BLaER1 (cell line): Measurements from ENCODE around the gene BPIFB3.
"Not testable (repeated sequence)": the region's sequence is repeated elsewhere in the genome, so short reads cannot be mapped to it uniquely, and the experiment has no call there.

Source experiments
- H3K27ac ChIP-seq: shearing (Covaris generic); formaldehyde crosslinking; 2 replicates; pipeline ENCODE4 v1.8.1; 2022
- H3K27me3 ChIP-seq: shearing (Covaris generic); formaldehyde crosslinking; 2 replicates; pipeline ENCODE4 v1.8.1; 2022
- H3K36me3 ChIP-seq: shearing (Covaris generic); formaldehyde crosslinking; 2 replicates; pipeline ENCODE4 v1.8.1; 2022
- H3K4me1 ChIP-seq: shearing (Covaris generic); formaldehyde crosslinking; 2 replicates; pipeline ENCODE4 v1.8.1; 2022
- H3K4me2 ChIP-seq: shearing (Covaris generic); formaldehyde crosslinking; 2 replicates; pipeline ENCODE4 v1.8.1; 2022
- H3K4me3 ChIP-seq: shearing (Covaris generic); formaldehyde crosslinking; 2 replicates; pipeline ENCODE4 v1.8.1; 2022
- H3K9ac ChIP-seq: shearing (Covaris generic); formaldehyde crosslinking; 2 replicates; pipeline ENCODE4 v1.8.1; 2022
- H3K9me3 ChIP-seq: shearing (Covaris generic); formaldehyde crosslinking; 2 replicates; pipeline ENCODE4 v1.8.1; 2022
- H4K20me1 ChIP-seq: shearing (Covaris generic); formaldehyde crosslinking; 2 replicates; pipeline ENCODE4 v1.8.1; 2022
- Cebpa-rat ChIP-seq: shearing (Covaris generic); IDR thresholded peaks from 2 replicates; pipeline ENCODE4 v1.8.1; 2022

The BPIFB3 gene

DNA sequence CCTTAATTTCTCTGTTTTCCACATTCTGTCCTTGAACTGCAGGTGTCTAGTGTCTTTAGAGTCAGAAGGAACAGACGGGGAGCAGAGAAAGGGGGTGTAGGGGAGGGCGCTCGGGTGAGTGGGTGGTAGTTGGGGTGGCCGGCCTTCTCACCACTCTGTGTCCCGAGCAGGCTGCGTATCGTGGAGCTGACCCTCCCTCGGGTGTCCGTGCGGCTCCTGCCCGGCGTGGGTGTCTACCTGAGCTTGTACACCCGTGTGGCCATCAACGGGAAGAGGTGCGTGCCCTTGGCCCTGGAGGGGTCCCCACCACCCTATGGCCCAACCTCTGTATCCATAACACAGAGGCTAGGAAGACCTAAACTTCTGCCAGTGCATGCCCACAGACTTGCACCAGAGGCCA is 31.0 kb downstream of the BPIFB3 start:
- Histone ChIP-seq H3K36me3 (no peaks in the 10 kb centered on the region), H3K4me1 (no peaks in the 10 kb centered on the region), H3K4me2 (no peak overlapping the region), H3K27ac (no peak overlapping the region), H4K20me1 (no peaks in the 10 kb centered on the region), H3K27me3 (no peaks in the 10 kb centered on the region), H3K4me3 (no peak overlapping the region), H3K9me3 (no peaks in the 10 kb centered on the region), H3K9ac (no peak overlapping the region)
- TF ChIP-seq Cebpa-rat = no peak

DNA sequence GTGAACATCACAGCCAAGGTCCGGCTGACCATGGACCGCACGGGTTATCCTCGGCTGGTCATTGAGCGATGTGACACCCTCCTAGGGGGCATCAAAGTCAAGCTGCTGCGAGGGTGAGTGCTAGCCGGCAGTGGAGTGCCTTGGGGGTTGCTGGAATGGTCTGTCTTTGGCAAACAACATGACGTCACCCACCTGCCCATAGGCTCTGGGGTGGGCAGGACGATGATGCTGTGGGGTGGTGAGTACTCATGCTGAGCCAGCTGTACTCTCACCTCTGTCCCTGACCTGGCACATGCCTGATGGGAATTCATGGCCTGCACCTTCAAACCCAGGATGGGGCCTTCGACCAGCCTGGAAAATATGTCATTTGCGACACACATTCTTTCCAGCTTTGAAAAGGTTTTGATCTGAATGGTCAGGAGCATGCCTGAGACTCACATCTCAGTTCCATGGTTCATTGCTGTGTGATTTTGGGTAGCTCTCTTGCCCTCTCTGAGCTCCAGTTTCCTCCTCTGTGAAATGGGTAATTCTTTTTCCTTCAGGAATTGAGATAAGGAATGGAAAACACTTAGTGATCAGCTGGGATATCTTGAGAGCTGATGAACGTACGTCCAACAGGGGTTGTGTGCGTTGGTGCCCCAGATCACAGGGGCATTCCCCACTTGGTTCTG is 32.5 kb downstream of the BPIFB3 start:
- no peaks in the 10 kb centered on the region for H3K36me3 ChIP-seq
- H3K27ac ChIP-seq = no peak overlapping the region
- H3K4me2 ChIP-seq = no peak overlapping the region
- no peaks in the 10 kb centered on the region for H3K27me3 ChIP-seq
- no peaks in the 10 kb centered on the region for H3K9me3 ChIP-seq
- H3K4me3 ChIP-seq = no peak overlapping the region
- TF ChIP-seq Cebpa-rat = no peak
- H3K9ac ChIP-seq = no peak overlapping the region
- H3K4me1 ChIP-seq = no peaks in the 10 kb centered on the region
- H4K20me1 ChIP-seq = no peaks in the 10 kb centered on the region

DNA sequence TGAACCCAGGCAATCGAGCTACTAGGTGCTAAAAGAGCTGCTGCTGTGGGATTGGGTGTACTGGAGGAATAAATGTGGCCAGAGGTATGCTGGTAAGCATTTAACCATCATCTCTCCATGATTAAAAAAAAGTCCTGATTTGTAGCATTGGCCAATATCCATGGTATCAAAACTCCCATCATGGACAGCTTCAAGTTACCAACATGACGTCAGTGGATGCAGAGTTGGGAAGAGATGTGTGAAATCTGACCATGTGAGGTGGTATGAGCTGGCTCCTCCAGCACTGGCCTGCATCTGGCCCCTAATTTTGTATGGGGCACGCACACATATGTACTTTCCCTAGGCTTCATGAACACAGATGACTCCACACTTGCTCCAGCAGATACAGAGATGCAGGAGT is 37.4 kb downstream of the BPIFB3 start:
- no peak overlapping the region for H3K4me2 ChIP-seq
- no peaks in the 10 kb centered on the region for H3K9me3 ChIP-seq
- no peak overlapping the region for H3K4me3 ChIP-seq
- H3K36me3 ChIP-seq = no peaks in the 10 kb centered on the region
- H3K9ac ChIP-seq = no peak overlapping the region
- no peak overlapping the region for H3K27ac ChIP-seq
- H4K20me1 ChIP-seq = no peaks in the 10 kb centered on the region
- H3K27me3 ChIP-seq = no peaks in the 10 kb centered on the region
- TF ChIP-seq Cebpa-rat = no peak
- H3K4me1 ChIP-seq = no peaks in the 10 kb centered on the region

DNA sequence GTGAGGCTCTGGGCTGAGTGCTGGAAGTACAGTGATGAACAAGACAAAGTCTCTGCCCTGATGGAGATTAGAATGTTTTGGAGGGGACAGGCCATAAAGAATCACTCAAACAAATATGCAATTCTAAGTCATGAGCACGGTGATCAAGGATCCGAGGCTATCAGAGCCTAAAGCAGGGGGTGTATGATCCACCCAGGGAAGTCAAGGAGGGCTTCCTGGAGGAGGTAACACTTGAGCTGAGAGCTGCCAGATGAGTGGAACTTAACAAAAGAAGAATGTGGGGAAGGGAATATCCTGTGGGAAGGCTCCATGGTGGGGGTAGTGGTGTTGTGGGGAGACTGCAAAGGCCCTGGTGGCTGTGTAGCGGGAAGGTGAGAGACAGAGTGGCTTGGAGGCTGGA is 38.0 kb downstream of the BPIFB3 start:
- Histone ChIP-seq H3K9me3 (no peaks in the 10 kb centered on the region), H3K36me3 (no peaks in the 10 kb centered on the region), H3K4me2 (no peak overlapping the region), H3K4me3 (no peak overlapping the region), H3K9ac (no peak overlapping the region), H4K20me1 (no peaks in the 10 kb centered on the region), H3K27ac (no peak overlapping the region), H3K27me3 (no peaks in the 10 kb centered on the region), H3K4me1 (no peaks in the 10 kb centered on the region)
- TF ChIP-seq Cebpa-rat = no peak

DNA sequence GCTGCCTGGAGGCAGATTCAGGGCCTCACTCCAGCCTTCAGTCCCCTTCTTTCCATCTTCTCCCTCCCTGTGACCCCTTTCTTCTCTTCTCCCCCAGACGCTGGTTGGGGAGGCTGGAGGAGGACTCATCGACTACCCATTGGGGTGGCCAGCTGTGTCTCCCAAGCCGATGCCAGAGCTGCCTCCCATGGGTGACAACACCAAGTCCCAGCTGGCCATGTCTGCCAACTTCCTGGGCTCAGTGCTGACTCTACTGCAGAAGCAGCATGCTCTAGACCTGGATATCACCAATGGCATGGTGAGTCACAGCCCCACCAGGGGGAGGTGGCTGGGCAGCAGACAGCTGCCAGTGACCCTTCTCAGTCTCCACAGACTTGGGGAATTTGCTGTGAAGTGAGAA is 38.7 kb downstream of the BPIFB3 start:
- Histone ChIP-seq H3K4me2 (no peak overlapping the region), H4K20me1 (no peaks in the 10 kb centered on the region), H3K27ac (no peak overlapping the region), H3K9me3 (no peaks in the 10 kb centered on the region), H3K9ac (no peak overlapping the region), H3K4me1 (no peaks in the 10 kb centered on the region), H3K36me3 (no peaks in the 10 kb centered on the region), H3K4me3 (no peak overlapping the region), H3K27me3 (no peaks in the 10 kb centered on the region)
- no peak for TF ChIP-seq Cebpa-rat

DNA sequence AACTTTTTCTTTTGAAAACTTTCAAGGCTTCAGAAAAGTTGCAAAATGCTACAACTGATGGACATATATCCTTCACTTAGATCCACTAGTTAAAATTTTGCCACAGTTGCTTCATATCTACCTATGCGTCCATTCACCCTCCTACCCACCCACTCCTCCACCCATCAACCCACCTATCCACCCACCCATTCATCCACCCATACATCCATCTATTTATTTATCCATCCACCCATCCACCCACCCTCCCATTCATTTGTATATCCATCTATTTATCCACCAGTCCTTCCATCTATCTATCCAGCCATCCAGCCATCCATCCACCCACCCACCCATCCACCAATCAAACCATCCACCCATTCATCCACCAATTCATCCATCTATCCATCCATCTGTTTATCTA is 39.4 kb downstream of the BPIFB3 start:
- H3K4me1 ChIP-seq = no peaks in the 10 kb centered on the region
- no peaks in the 10 kb centered on the region for H3K36me3 ChIP-seq
- no peak for TF ChIP-seq Cebpa-rat
- H3K4me2 ChIP-seq = no peak overlapping the region
- H3K27ac ChIP-seq = no peak overlapping the region
- H3K27me3 ChIP-seq = no peaks in the 10 kb centered on the region
- no peak overlapping the region for H3K9ac ChIP-seq
- no peaks in the 10 kb centered on the region for H4K20me1 ChIP-seq
- H3K9me3 ChIP-seq = no peaks in the 10 kb centered on the region
- H3K4me3 ChIP-seq = no peak overlapping the region

DNA sequence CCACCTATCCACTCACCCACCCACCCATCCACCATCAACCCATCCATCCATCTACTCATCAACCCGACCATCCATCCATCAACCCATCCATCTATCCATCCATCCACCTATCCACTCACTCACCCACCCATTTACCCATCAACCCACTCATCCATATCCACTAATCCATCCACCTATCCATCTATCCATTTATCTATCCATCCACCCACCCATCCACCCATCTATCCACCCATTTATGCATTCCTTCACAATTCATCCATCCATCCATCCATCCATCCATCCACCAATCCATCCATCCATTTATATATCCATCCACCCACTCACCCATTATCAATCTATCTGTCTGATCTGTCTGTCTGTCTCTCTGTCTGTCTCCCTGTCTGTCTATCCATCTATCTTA is 39.9 kb downstream of the BPIFB3 start:
- no peak overlapping the region for H3K9ac ChIP-seq
- no peaks in the 10 kb centered on the region for H3K9me3 ChIP-seq
- H3K4me3 ChIP-seq = no peak overlapping the region
- H3K4me2 ChIP-seq = no peak overlapping the region
- H3K27ac ChIP-seq = no peak overlapping the region
- H3K27me3 ChIP-seq = no peaks in the 10 kb centered on the region
- no peaks in the 10 kb centered on the region for H3K4me1 ChIP-seq
- no peaks in the 10 kb centered on the region for H3K36me3 ChIP-seq
- no peaks in the 10 kb centered on the region for H4K20me1 ChIP-seq
- no peak for TF ChIP-seq Cebpa-rat

DNA sequence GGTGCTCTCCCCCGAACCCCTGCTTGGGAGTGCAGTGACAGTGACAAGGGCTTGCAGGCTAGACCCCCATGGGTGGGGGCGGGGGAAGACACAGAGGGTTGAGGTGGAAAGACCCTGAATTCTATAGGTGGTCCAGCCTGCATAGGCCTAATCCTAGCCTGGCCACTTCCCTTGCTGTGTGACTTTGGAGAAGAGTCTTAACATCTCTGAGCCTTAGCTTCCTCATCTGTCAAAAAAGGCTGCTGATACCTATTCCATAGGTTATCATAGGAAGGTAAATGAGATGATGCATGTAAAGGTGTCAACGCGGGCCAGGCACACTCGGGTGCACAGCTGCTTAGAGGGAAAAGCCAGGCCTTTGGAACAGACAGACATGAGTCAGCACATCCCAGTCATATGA is 41.5 kb downstream of the BPIFB3 start:
- Histone ChIP-seq H3K4me1 (no peaks in the 10 kb centered on the region), H3K4me3 (no peak overlapping the region)
- no peak for TF ChIP-seq Cebpa-rat

DNA sequence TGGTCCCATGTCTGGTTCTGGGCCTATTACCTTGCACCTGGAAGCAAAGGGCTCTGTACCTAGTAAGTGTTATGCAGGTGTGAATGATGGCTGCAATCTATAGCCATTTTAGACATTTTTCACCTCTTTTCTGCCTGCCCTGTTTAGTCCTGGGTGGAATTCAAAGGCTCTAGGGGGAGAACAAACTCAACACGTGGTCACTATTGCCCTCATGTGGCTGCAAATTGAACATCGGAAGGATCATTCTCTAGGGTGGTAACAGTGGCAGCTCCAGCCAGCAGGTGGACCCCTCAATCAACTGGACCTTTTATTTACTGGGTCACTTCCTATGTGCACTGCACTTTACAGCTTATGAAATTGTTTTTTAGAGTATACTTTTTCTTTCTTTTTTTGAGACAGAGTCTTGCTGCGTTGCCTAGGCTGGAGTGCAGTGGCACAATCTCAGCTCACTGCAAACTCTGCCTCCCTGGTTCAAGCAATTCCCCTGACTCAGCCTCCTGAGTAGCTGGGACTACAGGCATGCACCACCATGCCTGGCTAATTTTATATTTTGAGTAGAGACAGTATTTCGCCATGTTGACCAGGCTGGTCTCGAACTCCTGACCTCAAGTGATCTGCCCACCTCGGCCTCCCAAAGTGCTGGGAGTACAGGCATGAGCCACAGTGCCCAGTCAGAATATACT is 42.3 kb downstream of the BPIFB3 start:
- not testable (repeated sequence) for H3K36me3 ChIP-seq

More for the DNA sequence above, 41.5 kb downstream of the BPIFB3 start:
- Histone ChIP-seq H3K9me3 (no peaks in the 10 kb centered on the region), H3K27me3 (no peaks in the 10 kb centered on the region), H4K20me1 (no peaks in the 10 kb centered on the region), H3K27ac (no peak overlapping the region), H3K36me3 (no peaks in the 10 kb centered on the region), H3K9ac (no peak overlapping the region), H3K4me2 (no peak overlapping the region)

DNA sequence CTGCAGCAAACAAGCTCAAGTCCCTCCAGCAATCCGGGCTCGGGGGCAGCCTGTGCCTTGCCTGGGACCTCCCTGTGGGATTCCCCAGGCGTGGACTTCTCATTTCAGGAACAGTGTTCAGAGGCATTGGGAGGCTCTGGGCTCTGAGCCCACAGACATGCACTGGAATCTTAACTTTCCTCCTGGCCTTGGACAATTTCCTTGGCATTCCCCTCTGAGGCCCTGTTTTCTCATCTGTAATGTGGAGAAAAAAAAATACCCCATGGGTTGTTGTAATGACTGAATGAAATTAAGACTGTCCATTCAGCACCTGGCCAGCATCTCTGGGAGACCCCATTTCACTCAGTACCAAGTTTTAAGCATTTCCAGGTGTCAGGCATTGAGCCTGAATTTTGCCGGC is 43.3 kb downstream of the BPIFB3 start:
- H3K27me3 ChIP-seq = no peaks in the 10 kb centered on the region
- no peak overlapping the region for H3K4me3 ChIP-seq
- H3K4me2 ChIP-seq = no peak overlapping the region
- TF ChIP-seq Cebpa-rat = no peak
- H3K9me3 ChIP-seq = no peaks in the 10 kb centered on the region
- H3K27ac ChIP-seq = no peak overlapping the region
- H4K20me1 ChIP-seq = no peaks in the 10 kb centered on the region
- no peaks in the 10 kb centered on the region for H3K4me1 ChIP-seq
- no peak overlapping the region for H3K9ac ChIP-seq
- no peaks in the 10 kb centered on the region for H3K36me3 ChIP-seq

More for the DNA sequence above, 42.3 kb downstream of the BPIFB3 start:
- not testable (repeated sequence) for H3K4me3 ChIP-seq, H3K27ac ChIP-seq, H3K4me1 ChIP-seq, H4K20me1 ChIP-seq, H3K4me2 ChIP-seq, H3K27me3 ChIP-seq, H3K9ac ChIP-seq, H3K9me3 ChIP-seq
